ENCODE data around the gene SPDYE4.

DNA sequence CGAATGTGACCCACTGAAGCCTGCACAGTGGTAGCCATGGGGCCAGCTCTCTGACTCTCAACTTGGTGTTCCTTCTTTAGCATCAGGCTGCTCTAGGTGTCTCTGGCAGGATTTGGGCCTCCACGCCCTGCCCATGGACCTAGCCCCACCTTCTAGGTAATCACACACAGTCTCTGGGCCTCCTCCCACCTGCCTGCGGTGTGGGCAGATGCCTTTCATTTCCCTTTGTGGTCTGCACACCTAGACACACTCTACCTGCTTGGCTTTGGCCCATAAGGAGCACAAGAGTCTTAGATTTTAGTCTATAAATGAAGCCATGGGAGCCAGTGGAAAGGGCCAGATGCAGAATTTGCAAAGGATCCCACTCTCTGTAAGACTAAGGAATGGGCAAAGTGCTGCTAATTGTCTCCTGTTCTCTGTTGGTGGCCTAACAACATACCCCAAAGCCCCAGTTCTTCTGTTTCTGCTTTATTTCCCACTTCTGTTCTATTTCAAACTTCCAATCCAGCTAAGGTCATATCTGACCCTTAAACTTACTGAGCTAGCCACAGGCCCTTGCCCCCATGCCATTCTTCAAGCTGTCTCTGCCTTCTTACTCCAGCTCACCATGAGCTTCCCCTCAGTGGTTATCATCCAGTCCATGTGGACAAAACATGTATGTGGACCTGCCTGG lies 48.0 kb upstream of the SPDYE4 start:
- TF ChIP-seq CTCF (IDR thresholded peaks at IDR 0.05) (no peak), EZH2 (IDR thresholded peaks at IDR 0.05; ENCODE audit: borderline replicate concordance, insufficient read depth, low read depth, low read length, poor library complexity, severe bottlenecking) (no peak)
